Sigmoid colon (tissue), 7 donors: Measurements from ENCODE around the gene GPC5. TPM values are rescaled to one million over a fixed set of nuclear protein-coding genes. Genes with fewer than 3 reads are reported as not detected.
"Not testable (repeated sequence)": the region's sequence is repeated elsewhere in the genome, so short reads cannot be mapped to it uniquely, and the experiment has no call there.

Source experiments
- DNase-seq: peaks from one replicate; pipeline ENCODE4 v3.0.0-alpha.2; 2019
- H3K27ac ChIP-seq, 4 donors: fragments of 200-600 bp; sonication (generic); one replicate each; pipeline ENCODE4 v1.5.1; 2016 to 2019; ENCODE audit warnings: mild to moderate bottlenecking in 1 of 4
- H3K27me3 ChIP-seq, 3 donors: fragments of 200-600 bp; sonication (generic); one replicate each; pipeline ENCODE4 v1.5.1; 2019; ENCODE audit warnings: mild to moderate bottlenecking in 1 of 3
- H3K36me3 ChIP-seq, 4 donors: fragments of 200-600 bp; sonication (generic); one replicate each; pipeline ENCODE4 v1.5.1; 2016 to 2019
- H3K4me1 ChIP-seq, 4 donors: fragments of 200-600 bp; sonication (generic); one replicate each; pipeline ENCODE4 v1.5.1; 2017 to 2019
- H3K4me3 ChIP-seq, 4 donors: fragments of 200-600 bp; sonication (generic); one replicate each; pipeline ENCODE4 v1.5.1; 2017 to 2019; ENCODE audit warnings: mild to moderate bottlenecking in 2 of 4, moderate library complexity in 1 of 4
- H3K9me3 ChIP-seq, 4 donors: fragments of 200-600 bp in 3 of 4; sonication (generic) in 3 of 4; one replicate each; pipeline versions ENCODE4 v1.5.1 to v1.6.1; 2013 to 2019
- EP300 ChIP-seq, 4 donors: sonication (generic); formaldehyde crosslinking; IDR thresholded peaks; one replicate each; pipeline ENCODE4 v1.6.1; 2017; ENCODE audit warnings: antibody characterized with exemption in 4 of 4
- POLR2A ChIP-seq, 2 donors: fragments of 450-650 bp; IDR thresholded peaks; one replicate each; pipeline ENCODE4 v1.6.1; 2016; ENCODE audit warnings: antibody characterized with exemption in 2 of 2, mild to moderate bottlenecking in 2 of 2, moderate library complexity in 2 of 2
- POLR2AphosphoS5 ChIP-seq, 4 donors: sonication (generic); formaldehyde crosslinking; IDR thresholded peaks; one replicate each; pipeline ENCODE4 v1.6.1; 2017; ENCODE audit warnings: antibody characterized with exemption in 4 of 4
- WGBS, 2 donors: extraction: QIAGEN DNeasy Blood & Tissue Kit; methylation state at CpG; one replicate each; pipeline ENCODE4 v1.1.7; 2013; 5-methylcytosine and 5-hydroxymethylcytosine counted together
- intact Hi-C: fragments of 100-400 bp; cut with DNase I; formaldehyde crosslinking; loops from one replicate; pipeline ENCODE4 v1.15.1; 2023
- polyA plus RNA-seq, 3 donors: library from polyadenylated mRNA; stranded (reverse); fragments of 200-250 nt; gene quantifications; one replicate each; pipeline ENCODE4 v1.2.3, GENCODE V29; 2013
- total RNA-seq, 4 donors: library from RNA; depleted of rRNA; stranded (reverse); fragments of >200 nt; gene quantifications; one replicate each; pipeline ENCODE4 v1.1.0, GENCODE V29; 2016
- TF ChIP-seq, protein P1 (sequence below), 4 experiments: fragments of 450-650 bp in 3 of 4; fragments of 200-600 bp in 1 of 4; IDR thresholded peaks; one replicate each; pipeline ENCODE4 v1.5.1; 2016 to 2019; ENCODE audit warnings: antibody characterized with exemption in 4 of 4, mild to moderate bottlenecking in 3 of 4, moderate library complexity in 2 of 4
- donor health status: healthy with polysubstance abuse.
- donor health status: Bipolar disorder and iron deficiency.
- donor health status: healthy.

GPC5 gene
- total and polyA plus RNA-seq, 7 donors, result 0.39 to 3.9 (median 2.9) TPM; not detected in 2

- intact Hi-C loops, result no loop called here
- WGBS, 2 donors, result 57 to 76% methylated on average over 1 of the region's 1 CpG
- TF ChIP-seq, protein P1, sequence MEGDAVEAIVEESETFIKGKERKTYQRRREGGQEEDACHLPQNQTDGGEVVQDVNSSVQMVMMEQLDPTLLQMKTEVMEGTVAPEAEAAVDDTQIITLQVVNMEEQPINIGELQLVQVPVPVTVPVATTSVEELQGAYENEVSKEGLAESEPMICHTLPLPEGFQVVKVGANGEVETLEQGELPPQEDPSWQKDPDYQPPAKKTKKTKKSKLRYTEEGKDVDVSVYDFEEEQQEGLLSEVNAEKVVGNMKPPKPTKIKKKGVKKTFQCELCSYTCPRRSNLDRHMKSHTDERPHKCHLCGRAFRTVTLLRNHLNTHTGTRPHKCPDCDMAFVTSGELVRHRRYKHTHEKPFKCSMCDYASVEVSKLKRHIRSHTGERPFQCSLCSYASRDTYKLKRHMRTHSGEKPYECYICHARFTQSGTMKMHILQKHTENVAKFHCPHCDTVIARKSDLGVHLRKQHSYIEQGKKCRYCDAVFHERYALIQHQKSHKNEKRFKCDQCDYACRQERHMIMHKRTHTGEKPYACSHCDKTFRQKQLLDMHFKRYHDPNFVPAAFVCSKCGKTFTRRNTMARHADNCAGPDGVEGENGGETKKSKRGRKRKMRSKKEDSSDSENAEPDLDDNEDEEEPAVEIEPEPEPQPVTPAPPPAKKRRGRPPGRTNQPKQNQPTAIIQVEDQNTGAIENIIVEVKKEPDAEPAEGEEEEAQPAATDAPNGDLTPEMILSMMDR (IDR thresholded peaks at IDR 0.05), result no peak
- TF ChIP-seq EP300 (IDR thresholded peaks at IDR 0.05) (no peak), POLR2AphosphoS5 (IDR thresholded peaks at IDR 0.05) (no peak), POLR2A (IDR thresholded peaks at IDR 0.05) (no peak)
- H3K27ac ChIP-seq, result no peak overlapping the region
- no peaks in the 10 kb centered on the region for H3K4me1 ChIP-seq
- DNase-seq, result no peak
- H3K4me3 ChIP-seq, result no peak overlapping the region
- no peaks in the 10 kb centered on the region for H3K9me3 ChIP-seq
- H3K36me3 ChIP-seq, result no peaks in the 10 kb centered on the region
- H3K27me3 ChIP-seq, result no peaks in the 10 kb centered on the region
Observed at GRCh38 chr13:92886535-92887077, 1488.2 kb downstream of the GPC5 start.

DNA sequence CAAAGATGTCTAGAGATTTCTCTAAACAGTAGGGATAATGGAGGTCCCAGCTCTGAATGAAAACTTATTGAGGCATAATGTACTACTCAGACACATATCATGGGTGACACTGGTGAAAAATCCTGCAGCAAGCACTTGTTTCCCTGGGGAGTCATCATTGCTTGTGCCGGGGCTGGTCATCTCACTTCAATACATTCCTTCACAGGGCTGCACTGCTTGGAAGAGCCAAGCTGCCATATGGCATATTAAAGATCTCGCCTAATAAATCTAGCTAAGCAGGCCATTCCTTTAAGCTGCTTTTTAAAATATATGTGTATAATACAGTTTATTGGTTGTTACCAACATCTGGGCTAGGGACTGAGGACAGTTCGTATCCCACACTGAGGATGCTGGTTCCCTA lies 1496.0 kb downstream of the GPC5 start:
- H3K27ac ChIP-seq, result no peak overlapping the region
- no peaks in the 10 kb centered on the region for H3K36me3 ChIP-seq
- no peaks in the 10 kb centered on the region for H3K9me3 ChIP-seq
- no peak overlapping the region for H3K4me3 ChIP-seq
- H3K27me3 ChIP-seq, result no peaks in the 10 kb centered on the region
- 77 to 84% methylated on average over 3 of the region's 3 CpGs for WGBS, 2 donors
- TF ChIP-seq POLR2AphosphoS5 (IDR thresholded peaks at IDR 0.05), result no peak
- TF ChIP-seq POLR2A (IDR thresholded peaks at IDR 0.05), result no peak
- no peak for TF ChIP-seq EP300 (IDR thresholded peaks at IDR 0.05)
- TF ChIP-seq, protein P1 (IDR thresholded peaks at IDR 0.05), result no peak
- DNase-seq, result no peak
- no peaks in the 10 kb centered on the region for H3K4me1 ChIP-seq
- intact Hi-C loops, result no loop called here

DNA sequence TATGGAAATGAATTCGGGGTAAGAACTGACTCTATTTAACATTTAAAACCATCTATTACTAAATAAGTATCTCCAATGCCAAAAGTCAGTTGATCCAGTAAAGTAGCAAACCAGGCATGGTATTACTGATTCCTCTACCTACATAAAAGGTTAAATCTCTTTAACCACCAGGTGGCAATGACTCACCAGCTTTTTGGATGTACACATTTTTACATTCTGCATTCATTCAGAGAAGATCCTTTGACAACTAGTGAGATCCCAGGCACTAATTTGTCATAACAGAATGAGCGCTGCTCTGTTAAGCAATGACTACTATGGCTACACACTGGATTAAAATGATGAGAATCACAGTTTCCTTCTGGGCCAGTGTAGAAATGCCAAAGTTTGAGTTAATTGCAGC lies 1498.4 kb downstream of the GPC5 start:
- Histone ChIP-seq H3K4me3 (no peak overlapping the region), H3K9me3 (no peaks in the 10 kb centered on the region), H3K36me3 (no peaks in the 10 kb centered on the region), H3K27me3 (no peaks in the 10 kb centered on the region), H3K27ac (no peak overlapping the region), H3K4me1 (peaks cover 0 to 9% (median 0%) of the 10 kb centered on the region in 4 donors)
- WGBS, 2 donors, result 53 to 71% methylated on average over 2 of the region's 2 CpGs
- intact Hi-C loops, result no loop called here
- TF ChIP-seq, protein P1 (IDR thresholded peaks at IDR 0.05), result no peak
- TF ChIP-seq EP300 (IDR thresholded peaks at IDR 0.05), result no peak
- no peak for TF ChIP-seq POLR2A (IDR thresholded peaks at IDR 0.05)
- no peak for TF ChIP-seq POLR2AphosphoS5 (IDR thresholded peaks at IDR 0.05)
- no peak for DNase-seq

GRCh38 chr13:92898946-92899345 lies 1500.5 kb downstream of the GPC5 start:
- H3K9me3 ChIP-seq, intact Hi-C loops, H3K27ac ChIP-seq, H3K36me3 ChIP-seq, H3K27me3 ChIP-seq, DNase-seq, H3K4me3 ChIP-seq, H3K4me1 ChIP-seq: not testable (repeated sequence)

GRCh38 chr13:92900446-92900845 lies 1502.0 kb downstream of the GPC5 start:
- Histone ChIP-seq H3K27ac (no peak overlapping the region), H3K27me3 (no peaks in the 10 kb centered on the region), H3K4me3 (no peak overlapping the region), H3K9me3 (no peaks in the 10 kb centered on the region), H3K4me1 (peaks cover 0 to 9% (median 0%) of the 10 kb centered on the region in 4 donors), H3K36me3 (no peaks in the 10 kb centered on the region)
- intact Hi-C loops, result no loop called here
- no peak for DNase-seq
- WGBS, 2 donors, result 63 to 75% methylated on average over 3 of the region's 3 CpGs
- TF ChIP-seq POLR2AphosphoS5 (IDR thresholded peaks at IDR 0.05), result peak in 1 of 4 donors; percentile 13
- TF ChIP-seq, protein P1 (IDR thresholded peaks at IDR 0.05), result no peak
